HCT116 (cell line): ENCODE measurements around the gene BTN1A1. TPM values are rescaled to one million over a fixed set of nuclear protein-coding genes. Genes with fewer than 3 reads are reported as not detected.

Experiments used
- ATAC-seq: fragments of 200-7000 bp; cut with Tn5 transposase; 2 replicates; pipeline ENCODE4 v1.9.1; 2020; ENCODE audit warnings: mild to moderate bottlenecking, moderate library complexity
- BruUV-seq: library from RNA; stranded (reverse); fragments of 400-500 nt; replicated peaks from 2 replicates; lab custom pipeline; 2021; lab: Mats Ljungman, UMichigan
- CTCF ChIA-PET: fragments of 300-600 bp; sonication (Branson Sonifier 250); formaldehyde crosslinking; loops from one replicate; lab custom pipeline; 2021; ENCODE audit warnings: antibody characterized with exemption; lab: Charles Lee
- POLR2A ChIA-PET: fragments of 300-600, 350-600 bp; sonication (Branson Sonifier 250); formaldehyde crosslinking; loops from one replicate; lab custom pipeline; 2021; ENCODE audit warnings: antibody characterized with exemption; lab: Charles Lee
- RAD21 ChIA-PET, 2 experiments: fragments of 300-600 bp; sonication (Branson Sonifier 250); formaldehyde crosslinking; loops; one replicate each; lab custom pipeline; 2023; ENCODE audit warnings: low total read pairs in 2 of 2; ENCODE audit not compliant: uncharacterized antibody in 2 of 2, unreplicated experiment in 2 of 2, low non-redundant PET in 1 of 2; lab: Charles Lee
- DNase-seq: peaks from one replicate; pipeline ENCODE4 v3.0.0-alpha.2; 2010; ENCODE audit warnings: low read depth, low spot score
- H2AFZ ChIP-seq: fragments of 200-600 bp; shearing (Covaris generic), sonication (generic); 2 replicates; pipeline ENCODE4 v1.6.1; 2017; ENCODE audit warnings: low read depth, mixed run types, mixed read lengths, antibody characterized with exemption, low read length; ENCODE audit not compliant: poor library complexity, severe bottlenecking
- H3K27ac ChIP-seq: 2 replicates; pipeline ENCODE4 v1.5.1; 2012; ENCODE audit warnings: low read depth, low read length
- H3K27me3 ChIP-seq: fragments of 200-600 bp; sonication (generic); 2 replicates; pipeline ENCODE4 v1.6.1; 2016; ENCODE audit warnings: mixed run types, low read length, mixed read lengths; ENCODE audit not compliant: insufficient read depth
- H3K36me3 ChIP-seq, 2 experiments: fragments of 200-500 bp in 1 of 2; fragments of 200-600 bp in 1 of 2; sonication (Bioruptor generic) in 1 of 2; sonication (generic) in 1 of 2; 2 replicates each; pipeline versions ENCODE4 v1.5.1 to v1.6.1; 2014 to 2016; ENCODE audit warnings: low read length in 2 of 2, inconsistent platforms in 1 of 2, mixed read lengths in 1 of 2, mixed run types in 1 of 2; ENCODE audit not compliant: insufficient read depth in 2 of 2, control insufficient read depth in 1 of 2
- H3K4me1 ChIP-seq, 2 experiments: fragments of 200-600 bp in 1 of 2; sonication (generic) in 1 of 2; 2 replicates each; pipeline versions ENCODE4 v1.5.1 to v1.6.1; 2012 to 2017; ENCODE audit warnings: low read length in 2 of 2, inconsistent platforms in 1 of 2, mild to moderate bottlenecking in 1 of 2, mixed read lengths in 1 of 2, mixed run types in 1 of 2, moderate library complexity in 1 of 2; ENCODE audit not compliant: insufficient read depth in 2 of 2, control insufficient read depth in 1 of 2
- H3K4me2 ChIP-seq: fragments of 200-600 bp; sonication (generic); 2 replicates; pipeline ENCODE4 v1.6.1; 2017; ENCODE audit warnings: mixed run types, low read length, mixed read lengths
- H3K4me3 ChIP-seq, 2 experiments: fragments of 200-600 bp in 1 of 2; sonication (generic) in 1 of 2; replicated peaks in 1 of 2; 2 replicates each; pipeline ENCODE4 v1.5.1; 2011 to 2016; ENCODE audit warnings: low read length in 2 of 2, control low read depth in 1 of 2, low read depth in 1 of 2, mild to moderate bottlenecking in 1 of 2, mixed read lengths in 1 of 2, mixed run types in 1 of 2
- H3K79me2 ChIP-seq: fragments of 200-600 bp; sonication (generic); 2 replicates; pipeline ENCODE4 v1.6.1; 2017; ENCODE audit warnings: mild to moderate bottlenecking, mixed run types, low read length, moderate library complexity, mixed read lengths; ENCODE audit not compliant: insufficient read depth
- H3K9ac ChIP-seq: fragments of 200-600 bp; sonication (generic); 2 replicates; pipeline ENCODE4 v1.6.1; 2016; ENCODE audit warnings: low read length, mixed read lengths
- H3K9me2 ChIP-seq: fragments of 200-600 bp; sonication (generic), shearing (Covaris generic); 2 replicates; pipeline ENCODE4 v1.6.1; 2017; ENCODE audit warnings: mixed run types, mild to moderate bottlenecking, moderate library complexity; ENCODE audit not compliant: insufficient read depth
- H3K9me3 ChIP-seq, 2 experiments: fragments of 200-500 bp in 1 of 2; fragments of 200-600 bp in 1 of 2; sonication (Bioruptor generic) in 1 of 2; sonication (generic) in 1 of 2; 2 replicates each; pipeline ENCODE4 v1.6.1; 2014 to 2017; ENCODE audit warnings: low read length in 2 of 2, mixed read lengths in 2 of 2, inconsistent platforms in 1 of 2, low read depth in 1 of 2, mild to moderate bottlenecking in 1 of 2, mixed run types in 1 of 2, moderate library complexity in 1 of 2; ENCODE audit not compliant: control insufficient read depth in 1 of 2, insufficient read depth in 1 of 2
- H4K20me1 ChIP-seq: fragments of 200-600 bp; sonication (generic), shearing (Covaris generic); 2 replicates; pipeline ENCODE4 v1.6.1; 2017; ENCODE audit warnings: mixed run types, mild to moderate bottlenecking, moderate library complexity; ENCODE audit not compliant: insufficient read depth
- CBX3 ChIP-seq: IDR thresholded peaks from 2 replicates; pipeline ENCODE4 v1.6.1; 2012; ENCODE audit warnings: low read depth
- CEBPB ChIP-seq: IDR thresholded peaks from 2 replicates; pipeline ENCODE4 v1.6.1; 2012; ENCODE audit warnings: low read depth
- EGR1 ChIP-seq: IDR thresholded peaks from 2 replicates; pipeline ENCODE4 v1.6.1; 2012; ENCODE audit warnings: low read depth
- EZH2 ChIP-seq: fragments of 200-600 bp; sonication (generic); IDR thresholded peaks from 2 replicates; pipeline ENCODE4 v1.6.1; 2017; ENCODE audit warnings: antibody characterized with exemption, mixed run types
- EZH2phosphoT487 ChIP-seq: fragments of 200-600 bp; IDR thresholded peaks from 2 replicates; pipeline ENCODE4 v1.6.1; 2018; ENCODE audit warnings: antibody characterized with exemption, borderline replicate concordance
- JUND ChIP-seq: IDR thresholded peaks from 2 replicates; pipeline ENCODE4 v1.6.1; 2012
- POLR2A ChIP-seq: IDR thresholded peaks from 2 replicates; pipeline ENCODE4 v1.7.0; 2011; ENCODE audit warnings: borderline replicate concordance; ENCODE audit not compliant: insufficient read depth, insufficient read length; ENCODE audit errors: extremely low read depth
- POLR2AphosphoS5 ChIP-seq: IDR thresholded peaks from 2 replicates; pipeline ENCODE4 v1.6.1; 2011; ENCODE audit warnings: mild to moderate bottlenecking, low read depth, low read length, moderate library complexity
- SIN3A ChIP-seq: IDR thresholded peaks from 2 replicates; pipeline ENCODE4 v1.6.1; 2012; ENCODE audit warnings: low read depth
- SRF ChIP-seq: IDR thresholded peaks from 2 replicates; pipeline ENCODE4 v1.6.1; 2012; ENCODE audit warnings: low read depth
- TCF7L2 ChIP-seq: IDR thresholded peaks from 2 replicates; pipeline ENCODE4 v1.7.0; 2011; ENCODE audit warnings: borderline replicate concordance, inconsistent platforms; ENCODE audit not compliant: insufficient read depth, insufficient read length; ENCODE audit errors: extremely low read depth
- YY1 ChIP-seq: IDR thresholded peaks from 2 replicates; pipeline ENCODE4 v1.6.1; 2011; ENCODE audit warnings: low read length, low read depth, moderate library complexity, mild to moderate bottlenecking; ENCODE audit not compliant: insufficient replicate concordance; ENCODE audit errors: extremely low read depth
- intact Hi-C: fragments of 100-400 bp; cut with micrococcal nuclease; formaldehyde crosslinking; loops from 2 replicates; pipeline ENCODE4 v1.10.0; 2022
- total RNA-seq: library from RNA; stranded (reverse); gene quantifications from one replicate; pipeline ENCODE4 v1.2.1, GENCODE V29; 2021; ENCODE audit not compliant: unreplicated experiment
- TF ChIP-seq, protein P1 (sequence below): IDR thresholded peaks from 2 replicates; pipeline ENCODE4 v1.6.1; 2012; ENCODE audit warnings: low read depth
- TF ChIP-seq, protein P2 (sequence below): IDR thresholded peaks from 2 replicates; pipeline ENCODE4 v1.6.1; 2011; ENCODE audit warnings: mild to moderate bottlenecking, low read length, moderate library complexity; ENCODE audit not compliant: insufficient replicate concordance; ENCODE audit errors: extremely low read depth
- TF ChIP-seq, protein P3 (sequence below): IDR thresholded peaks from 2 replicates; pipeline ENCODE4 v1.6.1; 2012
- TF ChIP-seq, protein P4 (sequence below): IDR thresholded peaks from 2 replicates; pipeline ENCODE4 v1.6.1; 2012

Gene BTN1A1
- total RNA-seq, 1 experiment from 2014 or later: 0.32 TPM

DNA sequence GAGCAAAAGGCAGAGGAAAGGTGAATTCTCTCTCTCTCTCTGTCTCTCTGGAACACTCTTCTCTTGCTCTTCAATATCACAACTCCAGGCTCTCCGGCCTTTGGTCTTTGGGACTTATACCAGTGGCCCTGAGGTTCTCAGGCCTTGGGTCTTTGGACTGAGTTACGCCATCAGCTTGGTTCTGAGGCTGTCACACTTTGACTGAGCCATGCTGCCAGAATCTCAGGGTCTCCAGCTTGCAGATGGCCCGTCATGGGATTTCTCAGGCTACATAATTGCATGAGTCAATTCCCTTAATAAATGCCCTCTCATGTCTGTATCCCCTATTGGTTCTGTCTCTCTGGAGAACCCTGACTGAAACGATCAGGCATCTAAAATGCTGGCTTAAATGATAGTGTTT, 29.5 kb upstream of the BTN1A1 start:
- ChIA-PET POLR2A (no interaction called here), RAD21 (no interaction called here), CTCF (no interaction called here)
- no peaks in the 10 kb centered on the region for H3K9me2 ChIP-seq
- no peak overlapping the region for H3K9ac ChIP-seq
- no peak overlapping the region for H3K27ac ChIP-seq
- intact Hi-C loops: no loop called here
- no TSS peak for BruUV-seq
- H3K9me3 ChIP-seq: peaks cover 0 to 6% of the 10 kb centered on the region in 2 experiments; a peak in 1 of 4 replicates
- TF ChIP-seq POLR2AphosphoS5: no peak
- no peak for TF ChIP-seq SIN3A
- TF ChIP-seq CEBPB: no peak
- TF ChIP-seq, protein P1, sequence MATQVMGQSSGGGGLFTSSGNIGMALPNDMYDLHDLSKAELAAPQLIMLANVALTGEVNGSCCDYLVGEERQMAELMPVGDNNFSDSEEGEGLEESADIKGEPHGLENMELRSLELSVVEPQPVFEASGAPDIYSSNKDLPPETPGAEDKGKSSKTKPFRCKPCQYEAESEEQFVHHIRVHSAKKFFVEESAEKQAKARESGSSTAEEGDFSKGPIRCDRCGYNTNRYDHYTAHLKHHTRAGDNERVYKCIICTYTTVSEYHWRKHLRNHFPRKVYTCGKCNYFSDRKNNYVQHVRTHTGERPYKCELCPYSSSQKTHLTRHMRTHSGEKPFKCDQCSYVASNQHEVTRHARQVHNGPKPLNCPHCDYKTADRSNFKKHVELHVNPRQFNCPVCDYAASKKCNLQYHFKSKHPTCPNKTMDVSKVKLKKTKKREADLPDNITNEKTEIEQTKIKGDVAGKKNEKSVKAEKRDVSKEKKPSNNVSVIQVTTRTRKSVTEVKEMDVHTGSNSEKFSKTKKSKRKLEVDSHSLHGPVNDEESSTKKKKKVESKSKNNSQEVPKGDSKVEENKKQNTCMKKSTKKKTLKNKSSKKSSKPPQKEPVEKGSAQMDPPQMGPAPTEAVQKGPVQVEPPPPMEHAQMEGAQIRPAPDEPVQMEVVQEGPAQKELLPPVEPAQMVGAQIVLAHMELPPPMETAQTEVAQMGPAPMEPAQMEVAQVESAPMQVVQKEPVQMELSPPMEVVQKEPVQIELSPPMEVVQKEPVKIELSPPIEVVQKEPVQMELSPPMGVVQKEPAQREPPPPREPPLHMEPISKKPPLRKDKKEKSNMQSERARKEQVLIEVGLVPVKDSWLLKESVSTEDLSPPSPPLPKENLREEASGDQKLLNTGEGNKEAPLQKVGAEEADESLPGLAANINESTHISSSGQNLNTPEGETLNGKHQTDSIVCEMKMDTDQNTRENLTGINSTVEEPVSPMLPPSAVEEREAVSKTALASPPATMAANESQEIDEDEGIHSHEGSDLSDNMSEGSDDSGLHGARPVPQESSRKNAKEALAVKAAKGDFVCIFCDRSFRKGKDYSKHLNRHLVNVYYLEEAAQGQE: no peak
- TF ChIP-seq, protein P2, sequence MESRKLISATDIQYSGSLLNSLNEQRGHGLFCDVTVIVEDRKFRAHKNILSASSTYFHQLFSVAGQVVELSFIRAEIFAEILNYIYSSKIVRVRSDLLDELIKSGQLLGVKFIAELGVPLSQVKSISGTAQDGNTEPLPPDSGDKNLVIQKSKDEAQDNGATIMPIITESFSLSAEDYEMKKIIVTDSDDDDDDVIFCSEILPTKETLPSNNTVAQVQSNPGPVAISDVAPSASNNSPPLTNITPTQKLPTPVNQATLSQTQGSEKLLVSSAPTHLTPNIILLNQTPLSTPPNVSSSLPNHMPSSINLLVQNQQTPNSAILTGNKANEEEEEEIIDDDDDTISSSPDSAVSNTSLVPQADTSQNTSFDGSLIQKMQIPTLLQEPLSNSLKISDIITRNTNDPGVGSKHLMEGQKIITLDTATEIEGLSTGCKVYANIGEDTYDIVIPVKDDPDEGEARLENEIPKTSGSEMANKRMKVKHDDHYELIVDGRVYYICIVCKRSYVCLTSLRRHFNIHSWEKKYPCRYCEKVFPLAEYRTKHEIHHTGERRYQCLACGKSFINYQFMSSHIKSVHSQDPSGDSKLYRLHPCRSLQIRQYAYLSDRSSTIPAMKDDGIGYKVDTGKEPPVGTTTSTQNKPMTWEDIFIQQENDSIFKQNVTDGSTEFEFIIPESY: no peak
- TF ChIP-seq JUND: no peak
- TF ChIP-seq SRF: no peak
- TF ChIP-seq EGR1: no peak
- no peak for TF ChIP-seq POLR2A
- TF ChIP-seq, protein P3, sequence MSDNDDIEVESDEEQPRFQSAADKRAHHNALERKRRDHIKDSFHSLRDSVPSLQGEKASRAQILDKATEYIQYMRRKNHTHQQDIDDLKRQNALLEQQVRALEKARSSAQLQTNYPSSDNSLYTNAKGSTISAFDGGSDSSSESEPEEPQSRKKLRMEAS: no peak
- TF ChIP-seq, protein P4, sequence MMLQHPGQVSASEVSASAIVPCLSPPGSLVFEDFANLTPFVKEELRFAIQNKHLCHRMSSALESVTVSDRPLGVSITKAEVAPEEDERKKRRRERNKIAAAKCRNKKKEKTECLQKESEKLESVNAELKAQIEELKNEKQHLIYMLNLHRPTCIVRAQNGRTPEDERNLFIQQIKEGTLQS: no peak
- TF ChIP-seq CBX3: no peak
- no peak for TF ChIP-seq EZH2phosphoT487
- no peak for TF ChIP-seq YY1
- TF ChIP-seq EZH2: no peak
- TF ChIP-seq TCF7L2: no peak
- H3K4me2 ChIP-seq: no peak overlapping the region
- H2AFZ ChIP-seq: no peak overlapping the region
- H3K4me1 ChIP-seq: peaks cover 14 to 24% of the 10 kb centered on the region in 2 experiments
- no peak for ATAC-seq
- H3K79me2 ChIP-seq: no peaks in the 10 kb centered on the region
- DNase-seq: no peak
- H3K27me3 ChIP-seq: no peaks in the 10 kb centered on the region
- H3K36me3 ChIP-seq: peaks cover 14 to 21% of the 10 kb centered on the region in 2 experiments; a peak in 3 of 4 replicates
- H3K4me3 ChIP-seq: no peak overlapping the region
- H4K20me1 ChIP-seq: no peaks in the 10 kb centered on the region
